NAMALWA (cell line): ENCODE measurements around the gene ADARB2.

Experiments used
- DNase-seq: peaks from one replicate; pipeline ENCODE4 v3.0.0-alpha.2; 2015; ENCODE audit warnings: low spot score

ADARB2 gene

GRCh38 chr10:1594372-1595241, 142.7 kb downstream of the ADARB2 start:
- no peak for DNase-seq

GRCh38 chr10:1591742-1592141, 145.6 kb downstream of the ADARB2 start:
- DNase-seq, result no peak

GRCh38 chr10:1591045-1591444, 146.3 kb downstream of the ADARB2 start:
- no peak for DNase-seq

- no peak for DNase-seq
Measured at GRCh38 chr10:1589257-1589656, 148.1 kb downstream of the ADARB2 start.

- DNase-seq, result no peak
Measured at GRCh38 chr10:1582739-1583138, 154.6 kb downstream of the ADARB2 start.

- no peak for DNase-seq
Measured at GRCh38 chr10:1581189-1581588, 156.1 kb downstream of the ADARB2 start.

- DNase-seq, result no peak
Measured at GRCh38 chr10:1579671-1580070, 157.7 kb downstream of the ADARB2 start.

GRCh38 chr10:1579141-1579491, 158.2 kb downstream of the ADARB2 start:
- no peak for DNase-seq

GRCh38 chr10:1578392-1579140, 158.8 kb downstream of the ADARB2 start:
- DNase-seq, result no peak

- DNase-seq, result peak; percentile 16
Measured at GRCh38 chr10:1577945-1578344, 159.4 kb downstream of the ADARB2 start.

GRCh38 chr10:1577373-1577770, 160.0 kb downstream of the ADARB2 start:
- peak; percentile 72 for DNase-seq

- DNase-seq, result peak; percentile 80
Measured at GRCh38 chr10:1576467-1577372, 160.6 kb downstream of the ADARB2 start.

- DNase-seq, result peak; percentile 54
Measured at GRCh38 chr10:1575481-1576244, 161.7 kb downstream of the ADARB2 start.

- no peak for DNase-seq
Measured at GRCh38 chr10:1574719-1575118, 162.6 kb downstream of the ADARB2 start.

- no peak for DNase-seq
Measured at GRCh38 chr10:1573981-1574380, 163.3 kb downstream of the ADARB2 start.

GRCh38 chr10:1573334-1573969, 163.9 kb downstream of the ADARB2 start:
- DNase-seq, result no peak

GRCh38 chr10:1572519-1573333, 164.6 kb downstream of the ADARB2 start:
- DNase-seq, result no peak

- no peak for DNase-seq
Measured at GRCh38 chr10:1571587-1572237, 165.6 kb downstream of the ADARB2 start.

- no peak for DNase-seq
Measured at GRCh38 chr10:1570416-1571051, 166.8 kb downstream of the ADARB2 start.
